H9 (cell line): ENCODE measurements around the gene KCTD1. TPM values are rescaled to one million over a fixed set of nuclear protein-coding genes. Genes with fewer than 3 reads are reported as not detected.

Experiments
- DNase-seq: peaks from one replicate; pipeline ENCODE4 v3.0.0-alpha.2; 2017
- H2AFZ ChIP-seq: one replicate; pipeline ENCODE4 v1.6.1; 2013; ENCODE audit warnings: mild to moderate bottlenecking, low read length, control low read depth, moderate library complexity
- H2AK5ac ChIP-seq: 2 replicates; pipeline ENCODE4 v1.6.1; 2013; ENCODE audit warnings: low read length, control low read depth, mixed read lengths; ENCODE audit not compliant: insufficient read length
- H2BK120ac ChIP-seq: one replicate; pipeline ENCODE4 v1.6.1; 2013; ENCODE audit warnings: low read depth, mild to moderate bottlenecking, low read length, control low read depth, inconsistent platforms; ENCODE audit not compliant: poor library complexity, severe bottlenecking
- H2BK12ac ChIP-seq: 2 replicates; pipeline ENCODE4 v1.6.1; 2013; ENCODE audit warnings: low read length, control low read depth, mixed read lengths, low read depth; ENCODE audit not compliant: insufficient read length
- H2BK15ac ChIP-seq: 2 replicates; pipeline ENCODE4 v1.6.1; 2013; ENCODE audit warnings: low read depth, low read length, control low read depth
- H2BK20ac ChIP-seq: one replicate; pipeline ENCODE4 v1.6.1; 2013; ENCODE audit warnings: low read depth, mild to moderate bottlenecking, low read length, control low read depth, inconsistent platforms; ENCODE audit not compliant: poor library complexity, severe bottlenecking
- H2BK5ac ChIP-seq: 2 replicates; pipeline ENCODE4 v1.6.1; 2013; ENCODE audit warnings: low read length, control low read depth, mixed read lengths; ENCODE audit not compliant: insufficient read length
- H3K14ac ChIP-seq: 2 replicates; pipeline ENCODE4 v1.6.1; 2013; ENCODE audit warnings: low read length, control low read depth; ENCODE audit not compliant: insufficient read depth
- H3K18ac ChIP-seq: 2 replicates; pipeline ENCODE4 v1.6.1; 2013; ENCODE audit warnings: low read depth, mild to moderate bottlenecking, mixed read lengths, low read length, control low read depth; ENCODE audit not compliant: insufficient read length
- H3K23ac ChIP-seq: 2 replicates; pipeline ENCODE4 v1.6.1; 2013; ENCODE audit warnings: low read length, control low read depth, mixed read lengths, low read depth; ENCODE audit not compliant: insufficient read length
- H3K23me2 ChIP-seq: 2 replicates; pipeline ENCODE4 v1.6.1; 2013; ENCODE audit warnings: low read depth, mild to moderate bottlenecking, mixed read lengths, low read length, control low read depth; ENCODE audit not compliant: insufficient read length, poor library complexity, severe bottlenecking
- H3K27ac ChIP-seq: 2 replicates; pipeline ENCODE4 v1.5.1; 2013; ENCODE audit warnings: low read length, control low read depth, mixed read lengths, low read depth; ENCODE audit not compliant: insufficient read length
- H3K27me3 ChIP-seq: 2 replicates; pipeline ENCODE4 v1.6.1; 2013; ENCODE audit warnings: low read length, control low read depth, inconsistent platforms; ENCODE audit not compliant: insufficient read depth
- H3K4ac ChIP-seq: 2 replicates; pipeline ENCODE4 v1.6.1; 2013; ENCODE audit warnings: low read depth, mild to moderate bottlenecking, control low read depth, inconsistent platforms, low read length, moderate library complexity
- H3K4me1 ChIP-seq: 2 replicates; pipeline ENCODE4 v1.6.1; 2013; ENCODE audit warnings: low read length, control low read depth, inconsistent platforms; ENCODE audit not compliant: insufficient read depth
- H3K4me2 ChIP-seq: 2 replicates; pipeline ENCODE4 v1.6.1; 2013; ENCODE audit warnings: low read length, control low read depth, mixed read lengths; ENCODE audit not compliant: insufficient read length, insufficient read depth
- H3K56ac ChIP-seq: 2 replicates; pipeline ENCODE4 v1.6.1; 2013; ENCODE audit warnings: low read depth, mild to moderate bottlenecking, mixed read lengths, low read length, control low read depth; ENCODE audit not compliant: insufficient read length
- H3K79me1 ChIP-seq: 2 replicates; pipeline ENCODE4 v1.6.1; 2013; ENCODE audit warnings: low read depth, mild to moderate bottlenecking, moderate library complexity, low read length, control low read depth, inconsistent platforms; ENCODE audit not compliant: insufficient read depth, poor library complexity, severe bottlenecking
- H3K79me2 ChIP-seq: 2 replicates; pipeline ENCODE4 v1.6.1; 2013; ENCODE audit warnings: low read length, control low read depth, inconsistent platforms; ENCODE audit not compliant: insufficient read depth
- H3K9ac ChIP-seq: 2 replicates; pipeline ENCODE4 v1.6.1; 2013; ENCODE audit warnings: low read length, control low read depth, mixed read lengths; ENCODE audit not compliant: insufficient read length; ENCODE audit errors: extremely low read depth
- H3K9me3 ChIP-seq: one replicate; pipeline ENCODE4 v1.6.1; 2013; ENCODE audit warnings: low read depth, low read length, inconsistent platforms; ENCODE audit not compliant: control insufficient read depth
- H3T11ph ChIP-seq: one replicate; pipeline ENCODE4 v1.6.1; 2013; ENCODE audit warnings: mild to moderate bottlenecking, low read length, control low read depth, inconsistent platforms
- H4K20me1 ChIP-seq: one replicate; pipeline ENCODE4 v1.6.1; 2013; ENCODE audit not compliant: control insufficient read depth, insufficient read length, insufficient read depth
- H4K5ac ChIP-seq: 2 replicates; pipeline ENCODE4 v1.6.1; 2013; ENCODE audit warnings: low read depth, mild to moderate bottlenecking, mixed read lengths, low read length, control low read depth; ENCODE audit not compliant: insufficient read length
- H4K8ac ChIP-seq: replicated peaks from 2 replicates; pipeline ENCODE4 v1.6.1; 2013; ENCODE audit warnings: low read length, control low read depth, mixed read lengths, low read depth; ENCODE audit not compliant: insufficient read length
- H4K91ac ChIP-seq: 2 replicates; pipeline ENCODE4 v1.6.1; 2013; ENCODE audit warnings: low read depth, mild to moderate bottlenecking, moderate library complexity, mixed read lengths, low read length, control low read depth; ENCODE audit not compliant: insufficient read length
- H3K27ac Mint-ChIP-seq, 3 experiments: 2 replicates in 2 of 3; 3 replicates in 1 of 3; pipeline ENCODE4 v1.8.0; 2020 to 2021; ENCODE audit warnings: mixed read lengths in 3 of 3, mild to moderate bottlenecking in 1 of 3, moderate library complexity in 1 of 3
- H3K27me3 Mint-ChIP-seq: 2 replicates; pipeline ENCODE4 v1.8.0; 2021; ENCODE audit warnings: low read depth, mild to moderate bottlenecking, moderate library complexity, mixed read lengths
- H3K36me3 Mint-ChIP-seq, 3 experiments: 2 replicates in 2 of 3; 3 replicates in 1 of 3; pipeline ENCODE4 v1.8.0; 2020 to 2021; ENCODE audit warnings: low read depth in 3 of 3, mixed read lengths in 3 of 3; ENCODE audit not compliant: insufficient read depth in 1 of 3
- H3K4me1 Mint-ChIP-seq, 2 experiments: 2 replicates each; pipeline ENCODE4 v1.8.0; 2020; ENCODE audit warnings: mixed read lengths in 2 of 2
- H3K4me3 Mint-ChIP-seq, 2 experiments: 2 replicates in 1 of 2; 3 replicates in 1 of 2; pipeline ENCODE4 v1.8.0; 2020 to 2021; ENCODE audit warnings: mild to moderate bottlenecking in 2 of 2, mixed read lengths in 2 of 2, moderate library complexity in 1 of 2
- H3K9me3 Mint-ChIP-seq, 2 experiments: 2 replicates in 1 of 2; 3 replicates in 1 of 2; pipeline ENCODE4 v1.8.0; 2020; ENCODE audit warnings: mild to moderate bottlenecking in 2 of 2, mixed read lengths in 2 of 2, moderate library complexity in 1 of 2
- CTCF ChIP-seq: fragments of 200-600 bp; sonication (generic); conservative IDR thresholded peaks from 3 replicates; pipeline ENCODE4 v1.8.0; 2021; ENCODE audit warnings: antibody characterized with exemption, mild to moderate bottlenecking
- WGBS: extraction: QIAGEN DNeasy Blood & Tissue Kit; methylation state at CpG from one replicate; pipeline ENCODE4 v1.1.7; 2013; ENCODE audit warnings: missing lambda C conversion rate, low lambda C conversion rate, mixed read lengths; ENCODE audit not compliant: insufficient read length; ENCODE audit errors: extremely low coverage; 5-methylcytosine and 5-hydroxymethylcytosine counted together
- total RNA-seq: library from RNA; stranded (reverse); gene quantifications from 2 replicates; pipeline ENCODE4 v1.2.1, GENCODE V29; 2021

KCTD1 gene
- total RNA-seq, 1 experiment from 2014 or later = 10.8 TPM

- Histone ChIP-seq H2BK5ac (no peak overlapping the region), H3K56ac (no peak overlapping the region), H3K14ac (no peak overlapping the region), H2AK5ac (no peak overlapping the region), H3K23me2 (no peaks in the 10 kb centered on the region), H3K79me1 (no peaks in the 10 kb centered on the region), H2BK12ac (no peak overlapping the region), H4K20me1 (no peaks in the 10 kb centered on the region), H3K23ac (no peak overlapping the region), H3K4me1 (no peaks in the 10 kb centered on the region), H4K91ac (no peak overlapping the region), H3T11ph (no peak overlapping the region), H3K4me2 (no peak overlapping the region), H3K9ac (no peak overlapping the region), H2BK120ac (no peak overlapping the region), H4K5ac (no peak overlapping the region), H3K27ac (no peak overlapping the region), H3K9me3 (no peaks in the 10 kb centered on the region), H2BK20ac (no peak overlapping the region), H3K18ac (no peak overlapping the region), H3K4ac (no peak overlapping the region), H2AFZ (no peak overlapping the region), H3K27me3 (no peaks in the 10 kb centered on the region), H2BK15ac (no peak overlapping the region), H4K8ac (no peak overlapping the region), H3K79me2 (no peaks in the 10 kb centered on the region)
- no peak for DNase-seq
- Mint-ChIP-seq H3K4me1 (peaks cover 11 to 13% of the 10 kb centered on the region in 2 experiments), H3K4me3 (no peak overlapping the region), H3K9me3 (peaks cover 0 to 3% of the 10 kb centered on the region in 2 experiments; a peak in 1 of 5 replicates), H3K27me3 (no peaks in the 10 kb centered on the region), H3K36me3 (peaks cover 3 to 7% (median 4%) of the 10 kb centered on the region in 3 experiments; a peak in 5 of 7 replicates), H3K27ac (no peak overlapping the region)
- no peak for TF ChIP-seq CTCF
- WGBS = no CpG with 5 or more reads among the region's 5 CpGs
Measured at GRCh38 chr18:26495287-26495686, 53.1 kb downstream of the KCTD1 start.
